LNCAP (cell line): Measurements from ENCODE around the gene NAV1.

Experiments used
- TF ChIP-seq, protein P1 (sequence below): fragments of 450-650 bp; IDR thresholded peaks from 2 replicates; pipeline ENCODE4 v1.5.1; 2017; ENCODE audit warnings: mild to moderate bottlenecking

Gene NAV1

DNA sequence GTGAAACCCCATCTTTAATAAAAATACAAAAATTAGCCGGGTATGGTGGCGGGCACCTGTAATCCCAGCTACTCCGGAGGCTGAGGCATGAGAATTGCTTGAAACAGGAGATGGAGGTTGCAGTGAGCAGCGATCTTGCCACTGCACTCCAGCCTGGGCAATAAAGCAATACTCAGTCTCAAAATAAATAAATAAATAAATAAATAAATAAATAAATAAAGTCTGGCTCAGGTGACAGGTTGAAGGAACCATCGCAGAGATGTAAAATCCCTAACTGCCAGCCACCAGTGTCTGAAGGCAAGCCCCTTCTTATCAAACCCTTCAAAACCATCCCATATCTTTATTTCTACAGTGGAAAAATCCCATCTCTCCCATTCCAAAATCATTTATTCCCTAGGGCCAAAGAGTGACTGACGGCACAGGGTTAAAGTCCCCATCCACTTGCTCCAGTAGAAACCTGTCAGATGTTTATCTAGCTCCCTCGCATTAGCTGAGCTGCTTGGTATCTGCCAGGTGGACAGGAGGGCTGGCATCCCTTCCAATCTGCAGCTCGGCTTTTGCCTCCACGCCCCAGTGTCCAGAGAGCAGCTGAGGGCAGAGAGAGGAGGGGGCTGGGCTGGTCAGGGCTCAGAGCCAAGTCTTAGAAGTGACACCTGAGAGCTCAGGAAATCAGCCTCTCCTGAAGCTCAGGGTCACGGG, 37.0 kb upstream of the NAV1 start:
- TF ChIP-seq, protein P1, sequence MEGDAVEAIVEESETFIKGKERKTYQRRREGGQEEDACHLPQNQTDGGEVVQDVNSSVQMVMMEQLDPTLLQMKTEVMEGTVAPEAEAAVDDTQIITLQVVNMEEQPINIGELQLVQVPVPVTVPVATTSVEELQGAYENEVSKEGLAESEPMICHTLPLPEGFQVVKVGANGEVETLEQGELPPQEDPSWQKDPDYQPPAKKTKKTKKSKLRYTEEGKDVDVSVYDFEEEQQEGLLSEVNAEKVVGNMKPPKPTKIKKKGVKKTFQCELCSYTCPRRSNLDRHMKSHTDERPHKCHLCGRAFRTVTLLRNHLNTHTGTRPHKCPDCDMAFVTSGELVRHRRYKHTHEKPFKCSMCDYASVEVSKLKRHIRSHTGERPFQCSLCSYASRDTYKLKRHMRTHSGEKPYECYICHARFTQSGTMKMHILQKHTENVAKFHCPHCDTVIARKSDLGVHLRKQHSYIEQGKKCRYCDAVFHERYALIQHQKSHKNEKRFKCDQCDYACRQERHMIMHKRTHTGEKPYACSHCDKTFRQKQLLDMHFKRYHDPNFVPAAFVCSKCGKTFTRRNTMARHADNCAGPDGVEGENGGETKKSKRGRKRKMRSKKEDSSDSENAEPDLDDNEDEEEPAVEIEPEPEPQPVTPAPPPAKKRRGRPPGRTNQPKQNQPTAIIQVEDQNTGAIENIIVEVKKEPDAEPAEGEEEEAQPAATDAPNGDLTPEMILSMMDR, result no peak

DNA sequence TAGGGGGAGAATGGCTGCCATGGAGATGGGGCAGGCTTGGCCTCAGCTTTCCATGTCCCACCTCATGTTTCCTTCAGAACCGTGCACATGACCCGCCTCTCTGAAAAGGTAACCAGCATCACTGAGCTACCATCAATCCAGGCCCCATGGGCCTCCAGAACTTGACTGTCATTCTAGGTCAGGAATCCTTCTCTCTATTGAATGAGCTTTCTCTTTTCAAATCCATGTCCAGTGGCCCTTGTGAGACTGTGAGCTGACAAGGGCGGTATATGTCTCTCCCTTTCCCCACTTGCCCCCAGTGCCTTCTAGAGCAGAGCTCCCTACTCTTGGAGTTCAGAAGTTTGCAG, 36.4 kb upstream of the NAV1 start:
- TF ChIP-seq, protein P1, result no peak

- TF ChIP-seq, protein P1, result no peak
Measured at GRCh38 chr1:201503397-201504176, 35.3 kb upstream of the NAV1 start.

GRCh38 chr1:201504179-201504631, 34.7 kb upstream of the NAV1 start:
- TF ChIP-seq, protein P1, result no peak

GRCh38 chr1:201504799-201505502, 34.0 kb upstream of the NAV1 start:
- TF ChIP-seq, protein P1, result no peak

GRCh38 chr1:201505503-201505890, 33.4 kb upstream of the NAV1 start:
- TF ChIP-seq, protein P1, result no peak

DNA sequence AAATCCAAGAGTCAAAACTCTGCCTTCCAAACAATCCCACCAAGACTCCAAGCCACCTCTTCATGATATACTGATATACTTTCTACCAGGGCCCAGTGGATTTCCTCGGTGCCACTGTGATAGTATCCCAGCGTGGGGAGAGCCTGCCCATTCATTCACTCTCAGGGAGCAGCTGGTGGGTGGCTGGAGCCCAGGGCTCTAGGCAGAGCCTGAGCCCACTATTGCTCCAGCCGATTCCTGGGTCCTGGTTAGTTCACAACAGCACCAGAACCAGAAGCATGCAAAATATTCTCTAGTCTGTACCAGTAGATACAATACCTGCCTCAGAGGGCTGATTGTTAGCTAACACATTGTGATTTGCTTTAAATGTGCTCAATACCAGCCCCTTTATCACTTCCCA, 32.8 kb upstream of the NAV1 start:
- TF ChIP-seq, protein P1, result no peak
